ENCODE data around the gene HMG20B. TPM values are rescaled to one million over a fixed set of nuclear protein-coding genes. Genes with fewer than 3 reads are reported as not detected.

The HMG20B gene
- total and polyA plus RNA-seq, 3 experiments from 2014 or later, result 44.0 to 54.2 (median 50.6) TPM

GRCh38 chr19:3538258-3538929, 34.4 kb upstream of the HMG20B start:
- H3K4me1 ChIP-seq (ENCODE audit: insufficient read depth, low read length), result no peaks in the 10 kb centered on the region
- Mint-ChIP-seq H3K27me3 (no peaks in the 10 kb centered on the region), H3K4me1 (peaks cover 0 to 1% (median 0%) of the 10 kb centered on the region in 3 donors), H3K27ac (peak overlapping the region in 5 of 8 donors; percentile 6 to 64 (median 43)), H3K4me3 (peak overlapping the region in 1 of 7 donors; percentile 36), H3K9me3 (no peaks in the 10 kb centered on the region), H3K36me3 (peaks cover 0 to 43% (median 3%) of the 10 kb centered on the region in 3 donors)
- DNase-seq, result no peak
- ChIA-PET POLR2A (no interaction called here), CTCF (no interaction called here)
- H3K36me3 ChIP-seq (ENCODE audit: insufficient read depth, low read length), result no peaks in the 10 kb centered on the region
- no peak overlapping the region for H3K27ac ChIP-seq (ENCODE audit: low read depth, low read length)
- no peak overlapping the region for H3K4me3 ChIP-seq (ENCODE audit: low read length)
- no peaks in the 10 kb centered on the region for H3K27me3 ChIP-seq (ENCODE audit: insufficient read depth, low read length, poor library complexity, severe bottlenecking)
- no peaks in the 10 kb centered on the region for H3K9me3 ChIP-seq (ENCODE audit: low read length)

- Mint-ChIP-seq H3K4me1 (peaks cover 0 to 1% (median 0%) of the 10 kb centered on the region in 3 donors), H3K4me3 (peak within 1 kb of the TSS in 1 of 7 donors; percentile 36), H3K36me3 (peaks cover 0 to 39% (median 3%) of the 10 kb centered on the region in 3 donors), H3K27ac (peak within 1 kb of the TSS in 6 of 8 donors; percentile 42 to 72 (median 61)), H3K27me3 (no peaks in the 10 kb centered on the region), H3K9me3 (no peaks in the 10 kb centered on the region)
- Histone ChIP-seq H3K4me1 (ENCODE audit: insufficient read depth, low read length) (no peaks in the 10 kb centered on the region), H3K9me3 (ENCODE audit: low read length) (no peaks in the 10 kb centered on the region), H3K4me3 (ENCODE audit: low read length) (no peak within 1 kb of the TSS), H3K27ac (ENCODE audit: low read depth, low read length) (no peak within 1 kb of the TSS), H3K27me3 (ENCODE audit: insufficient read depth, low read length, poor library complexity, severe bottlenecking) (no peaks in the 10 kb centered on the region), H3K36me3 (ENCODE audit: insufficient read depth, low read length) (no peaks in the 10 kb centered on the region)
- no peak for DNase-seq
- ChIA-PET POLR2A (no interaction called here), CTCF (interaction anchor here (0.6 kb wide), 1 partner anchor 43 kb away, joined by 4 read pairs; no protein-coding TSS in a partner anchor)
Measured at GRCh38 chr19:3538965-3539755, 33.6 kb upstream of the HMG20B start, which contains the start of gene TEKTIP1. TEKTIP1 (plus strand) TSS chr19:3539174; CDS start chr19:3539178, 4 bp downstream.

GRCh38 chr19:3539756-3540118, 33.0 kb upstream of the HMG20B start:
- no peaks in the 10 kb centered on the region for H3K27me3 Mint-ChIP-seq
- no peaks in the 10 kb centered on the region for H3K9me3 ChIP-seq (ENCODE audit: low read length)
- H3K4me1 ChIP-seq (ENCODE audit: insufficient read depth, low read length), result no peaks in the 10 kb centered on the region
- no peak overlapping the region for H3K4me3 ChIP-seq (ENCODE audit: low read length)
- H3K4me1 Mint-ChIP-seq, result peaks cover 0 to 1% (median 0%) of the 10 kb centered on the region in 3 donors
- peaks cover 0 to 33% (median 3%) of the 10 kb centered on the region in 3 donors for H3K36me3 Mint-ChIP-seq
- H3K4me3 Mint-ChIP-seq, result no peak overlapping the region
- no peak overlapping the region for H3K27ac ChIP-seq (ENCODE audit: low read depth, low read length)
- peak overlapping the region in 2 of 8 donors; percentile 42 to 61 for H3K27ac Mint-ChIP-seq
- DNase-seq, result no peak
- no peaks in the 10 kb centered on the region for H3K9me3 Mint-ChIP-seq
- CTCF ChIA-PET, result interaction anchor here (0.6 kb wide), 1 partner anchor 42 kb away, joined by 4 read pairs; no protein-coding TSS in a partner anchor
- no peaks in the 10 kb centered on the region for H3K27me3 ChIP-seq (ENCODE audit: insufficient read depth, low read length, poor library complexity, severe bottlenecking)
- POLR2A ChIA-PET, result no interaction called here
- H3K36me3 ChIP-seq (ENCODE audit: insufficient read depth, low read length), result no peaks in the 10 kb centered on the region

- no peak overlapping the region for H3K27ac Mint-ChIP-seq
- ChIA-PET POLR2A (interaction anchor here (0.6 to 3.0 kb wide), 2 partner anchors 11 to 176 kb away, joined by 4 to 14 read pairs; no protein-coding TSS in a partner anchor), CTCF (interaction anchor here (0.8 to 4.8 kb wide), 3 partner anchors 13 to 166 kb away, joined by 3 to 62 read pairs (median 3); partner anchors contain the start of gene MFSD12)
Measured at GRCh38 chr19:3543150-3544057, 29.3 kb upstream of the HMG20B start.

GRCh38 chr19:3544058-3544376, 28.7 kb upstream of the HMG20B start:
- Mint-ChIP-seq H3K4me1 (peaks cover 5 to 12% (median 8%) of the 10 kb centered on the region in 3 donors), H3K9me3 (no peaks in the 10 kb centered on the region), H3K27me3 (no peaks in the 10 kb centered on the region), H3K4me3 (no peak overlapping the region), H3K36me3 (peaks cover 0 to 39% (median 5%) of the 10 kb centered on the region in 3 donors), H3K27ac (no peak overlapping the region)
- ChIA-PET CTCF (interaction anchor here (0.8 to 4.8 kb wide), 5 partner anchors 13 to 165 kb away, joined by 3 to 62 read pairs (median 3); partner anchors contain the start of gene MFSD12), POLR2A (interaction anchor here (0.6 to 3.0 kb wide), 2 partner anchors 11 to 175 kb away, joined by 4 to 14 read pairs; no protein-coding TSS in a partner anchor)
- H3K36me3 ChIP-seq (ENCODE audit: insufficient read depth, low read length), result peaks cover 11% of the 10 kb centered on the region
- no peaks in the 10 kb centered on the region for H3K27me3 ChIP-seq (ENCODE audit: insufficient read depth, low read length, poor library complexity, severe bottlenecking)
- no peak for DNase-seq
- H3K4me3 ChIP-seq (ENCODE audit: low read length), result no peak overlapping the region
- no peaks in the 10 kb centered on the region for H3K4me1 ChIP-seq (ENCODE audit: insufficient read depth, low read length)
- no peaks in the 10 kb centered on the region for H3K9me3 ChIP-seq (ENCODE audit: low read length)
- no peak overlapping the region for H3K27ac ChIP-seq (ENCODE audit: low read depth, low read length)

More at GRCh38 chr19:3543150-3544057, 29.3 kb upstream of the HMG20B start:
- H3K9me3 Mint-ChIP-seq, result no peaks in the 10 kb centered on the region
- no peak for DNase-seq
- H3K4me1 ChIP-seq (ENCODE audit: insufficient read depth, low read length), result no peaks in the 10 kb centered on the region
- peaks cover 0 to 35% (median 5%) of the 10 kb centered on the region in 3 donors for H3K36me3 Mint-ChIP-seq
- no peak overlapping the region for H3K4me3 ChIP-seq (ENCODE audit: low read length)
- H3K4me1 Mint-ChIP-seq, result peaks cover 5 to 12% (median 8%) of the 10 kb centered on the region in 3 donors
- no peak overlapping the region for H3K27ac ChIP-seq (ENCODE audit: low read depth, low read length)
- H3K9me3 ChIP-seq (ENCODE audit: low read length), result no peaks in the 10 kb centered on the region
- no peak overlapping the region for H3K4me3 Mint-ChIP-seq
- no peaks in the 10 kb centered on the region for H3K27me3 Mint-ChIP-seq
- peaks cover 11% of the 10 kb centered on the region for H3K36me3 ChIP-seq (ENCODE audit: insufficient read depth, low read length)
- no peaks in the 10 kb centered on the region for H3K27me3 ChIP-seq (ENCODE audit: insufficient read depth, low read length, poor library complexity, severe bottlenecking)

- Mint-ChIP-seq H3K9me3 (no peaks in the 10 kb centered on the region), H3K4me1 (peaks cover 5 to 12% (median 8%) of the 10 kb centered on the region in 3 donors), H3K27ac (peak overlapping the region; percentile 47 to 86 (median 70)), H3K4me3 (no peak overlapping the region), H3K27me3 (no peaks in the 10 kb centered on the region), H3K36me3 (peaks cover 0 to 40% (median 2%) of the 10 kb centered on the region in 3 donors)
- H3K27me3 ChIP-seq (ENCODE audit: insufficient read depth, low read length, poor library complexity, severe bottlenecking), result no peaks in the 10 kb centered on the region
- ChIA-PET POLR2A (interaction anchor here (0.5 to 3.0 kb wide), 4 partner anchors 10 to 40 kb away, joined by 3 to 14 read pairs (median 4); no protein-coding TSS in a partner anchor), CTCF (interaction anchor here (0.8 to 4.8 kb wide), 17 partner anchors 11 to 164 kb away, joined by 3 to 62 read pairs (median 4); partner anchors contain the start of genes GIPC3 and MFSD12)
- no peak overlapping the region for H3K4me3 ChIP-seq (ENCODE audit: low read length)
- H3K36me3 ChIP-seq (ENCODE audit: insufficient read depth, low read length), result peaks cover 11% of the 10 kb centered on the region
- H3K4me1 ChIP-seq (ENCODE audit: insufficient read depth, low read length), result no peaks in the 10 kb centered on the region
- H3K9me3 ChIP-seq (ENCODE audit: low read length), result no peaks in the 10 kb centered on the region
- peak; percentile 63 to 81 (median 72) for DNase-seq
- no peak overlapping the region for H3K27ac ChIP-seq (ENCODE audit: low read depth, low read length)
Measured at GRCh38 chr19:3544742-3545668, 27.7 kb upstream of the HMG20B start.
